ENCODE measurements around the gene CHRNA5.
"Not testable (repeated sequence)": the region's sequence is repeated elsewhere in the genome, so short reads cannot be mapped to it uniquely, and the experiment has no call there.

CHRNA5 gene

DNA sequence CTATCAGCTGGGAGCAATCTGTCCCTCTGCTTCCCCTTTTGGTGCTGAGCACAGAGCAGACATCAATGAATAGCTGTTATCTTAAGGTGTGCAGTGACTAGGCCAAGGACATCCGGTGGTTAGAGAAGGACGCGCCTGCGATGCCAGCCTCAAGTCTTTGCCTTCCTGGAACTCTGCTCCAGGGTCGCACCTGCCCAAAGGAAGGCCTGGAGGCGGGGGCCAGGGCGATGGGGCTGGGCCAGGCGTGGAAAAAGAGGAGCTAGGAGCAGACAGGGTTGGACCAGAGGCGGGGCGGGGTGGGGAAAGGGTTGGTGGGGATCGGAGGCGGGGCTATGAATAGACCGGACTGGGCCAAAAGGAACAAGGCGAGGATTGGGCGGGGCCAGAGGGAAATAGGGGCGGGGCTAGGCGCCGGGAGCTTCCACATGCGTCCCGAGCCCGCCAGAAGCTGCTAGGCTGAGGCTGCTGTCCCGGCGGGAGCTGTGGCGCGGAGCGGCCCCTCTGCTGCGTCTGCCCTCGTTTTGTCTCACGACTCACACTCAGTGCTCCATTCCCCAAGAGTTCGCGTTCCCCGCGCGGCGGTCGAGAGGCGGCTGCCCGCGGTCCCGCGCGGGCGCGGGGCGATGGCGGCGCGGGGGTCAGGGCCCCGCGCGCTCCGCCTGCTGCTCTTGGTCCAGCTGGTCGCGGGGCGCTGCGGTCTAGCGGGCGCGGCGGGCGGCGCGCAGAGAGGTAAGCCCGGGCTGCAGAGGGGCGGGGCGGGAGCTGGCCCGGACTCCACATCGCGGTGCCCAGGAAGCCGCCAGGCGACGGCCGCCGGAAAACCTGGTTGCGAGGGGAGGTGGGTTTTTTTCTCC, at the start of gene CHRNA5:
Gene CHRNA5, plus strand, starts transcription at position 424 of the 854 bp plus-strand sequence. Its CDS starts 200 bp downstream, at position 624.
- DNase-seq (ENCODE audit: extremely low read depth, low read depth) = peak; percentile 27
- TF ChIP-seq, protein P1, sequence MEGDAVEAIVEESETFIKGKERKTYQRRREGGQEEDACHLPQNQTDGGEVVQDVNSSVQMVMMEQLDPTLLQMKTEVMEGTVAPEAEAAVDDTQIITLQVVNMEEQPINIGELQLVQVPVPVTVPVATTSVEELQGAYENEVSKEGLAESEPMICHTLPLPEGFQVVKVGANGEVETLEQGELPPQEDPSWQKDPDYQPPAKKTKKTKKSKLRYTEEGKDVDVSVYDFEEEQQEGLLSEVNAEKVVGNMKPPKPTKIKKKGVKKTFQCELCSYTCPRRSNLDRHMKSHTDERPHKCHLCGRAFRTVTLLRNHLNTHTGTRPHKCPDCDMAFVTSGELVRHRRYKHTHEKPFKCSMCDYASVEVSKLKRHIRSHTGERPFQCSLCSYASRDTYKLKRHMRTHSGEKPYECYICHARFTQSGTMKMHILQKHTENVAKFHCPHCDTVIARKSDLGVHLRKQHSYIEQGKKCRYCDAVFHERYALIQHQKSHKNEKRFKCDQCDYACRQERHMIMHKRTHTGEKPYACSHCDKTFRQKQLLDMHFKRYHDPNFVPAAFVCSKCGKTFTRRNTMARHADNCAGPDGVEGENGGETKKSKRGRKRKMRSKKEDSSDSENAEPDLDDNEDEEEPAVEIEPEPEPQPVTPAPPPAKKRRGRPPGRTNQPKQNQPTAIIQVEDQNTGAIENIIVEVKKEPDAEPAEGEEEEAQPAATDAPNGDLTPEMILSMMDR (IDR thresholded peaks at IDR 0.05; ENCODE audit: low read depth, low read length) = no peak

DNA sequence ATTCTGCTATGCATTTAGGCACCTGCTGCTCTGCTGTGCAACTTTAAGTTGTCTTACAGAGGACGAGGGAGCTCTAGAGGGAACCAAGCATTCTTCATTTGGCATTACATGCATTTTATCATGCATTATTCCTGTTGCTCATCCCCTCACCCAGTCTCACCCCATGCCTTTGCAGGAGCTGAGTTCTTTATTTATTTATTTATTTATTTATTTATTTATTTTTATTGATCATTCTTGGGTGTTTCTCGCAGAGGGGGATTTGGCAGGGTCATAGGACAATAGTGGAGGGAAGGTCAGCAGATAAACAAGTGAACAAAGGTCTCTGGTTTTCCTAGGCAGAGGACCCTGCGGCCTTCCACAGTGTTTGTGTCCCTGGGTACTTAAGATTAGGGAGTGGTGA, 45.3 kb upstream of the CHRNA5 start:
- not testable (repeated sequence) for DNase-seq (ENCODE audit: extremely low read depth, low read depth)

DNA sequence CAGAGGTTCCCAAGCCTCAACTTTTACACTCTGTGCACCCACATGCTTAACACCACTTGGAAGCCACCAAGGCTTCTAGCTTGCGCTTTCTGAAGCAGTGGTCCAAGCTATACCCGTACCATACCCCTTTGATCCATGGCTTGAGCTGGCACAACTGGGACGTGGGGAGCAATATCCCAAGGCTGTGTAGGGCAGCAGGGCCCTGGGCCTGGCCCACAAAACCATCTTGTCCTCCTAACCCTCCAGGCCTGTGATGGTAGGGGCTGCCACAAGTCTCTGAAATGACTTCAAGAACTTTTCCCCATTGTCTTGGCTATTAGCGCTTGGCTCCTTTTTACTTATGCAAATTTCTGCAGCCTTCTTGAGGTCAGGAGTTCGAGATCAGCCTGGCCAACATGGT, 41.1 kb upstream of the CHRNA5 start:
- TF ChIP-seq, protein P1 (IDR thresholded peaks at IDR 0.05; ENCODE audit: low read depth, low read length) = no peak

DNA sequence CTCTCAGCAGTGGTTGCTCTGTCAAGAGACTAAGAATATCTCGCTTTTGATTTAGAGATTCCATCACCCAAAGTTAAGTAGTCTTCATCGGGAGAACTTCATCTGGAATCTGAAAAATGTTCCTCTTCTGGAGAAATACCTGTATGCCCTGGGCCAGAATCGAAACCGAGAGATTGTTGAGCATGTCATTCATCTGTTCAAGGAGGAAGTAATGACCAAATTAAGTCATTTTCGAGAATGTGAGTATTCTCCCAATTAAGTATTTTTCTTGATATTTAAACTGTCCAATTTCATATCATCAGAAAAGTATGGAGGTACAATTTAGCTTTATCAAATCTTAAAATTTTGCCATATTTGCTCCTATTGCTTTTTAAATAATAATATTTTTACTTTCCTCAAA, 38.0 kb upstream of the CHRNA5 start:
- TF ChIP-seq, protein P1 (IDR thresholded peaks at IDR 0.05; ENCODE audit: low read depth, low read length) = no peak
- DNase-seq (ENCODE audit: extremely low read depth, low read depth) = no peak

More for the DNA sequence above, 41.1 kb upstream of the CHRNA5 start:
- DNase-seq (ENCODE audit: extremely low read depth, low read depth) = no peak

DNA sequence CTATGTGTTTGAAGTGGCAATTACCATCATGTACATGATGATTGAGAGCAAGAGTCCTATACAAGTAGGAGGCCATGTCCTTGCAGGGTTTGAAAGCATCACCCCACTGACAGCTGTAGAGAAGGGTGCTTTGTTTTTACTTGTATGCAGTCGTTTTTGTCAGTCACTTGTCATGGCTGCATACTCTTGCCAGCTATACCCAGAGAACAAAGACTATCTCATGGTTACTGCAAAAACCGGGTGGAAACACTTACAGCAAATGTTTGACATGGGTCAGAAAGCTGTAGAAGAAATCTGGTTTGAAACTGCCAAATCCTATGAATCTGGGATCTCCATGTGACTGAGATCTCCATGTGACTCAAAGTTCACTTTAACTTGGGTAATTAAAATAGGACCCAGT, 32.0 kb upstream of the CHRNA5 start:
- no peak for DNase-seq (ENCODE audit: extremely low read depth, low read depth)
- TF ChIP-seq, protein P1 (IDR thresholded peaks at IDR 0.05; ENCODE audit: low read depth, low read length) = no peak

DNA sequence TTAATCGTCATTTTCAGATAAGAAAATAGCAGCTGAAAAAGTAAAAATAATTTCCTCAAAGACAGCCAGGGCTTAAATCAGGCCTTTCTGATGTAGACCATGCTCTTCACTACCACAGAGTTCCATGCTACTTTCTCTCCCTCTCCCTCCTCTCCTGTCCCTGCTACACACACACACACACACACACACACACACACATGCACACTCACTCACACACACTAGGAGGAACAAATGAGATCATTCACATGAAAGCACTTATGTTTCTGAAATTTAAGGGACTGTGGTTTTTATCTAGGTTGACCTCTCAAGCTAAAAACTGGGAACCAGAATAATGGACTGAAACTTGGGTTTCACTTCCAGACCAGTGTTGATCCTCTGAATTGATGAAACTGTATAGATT, 29.2 kb upstream of the CHRNA5 start:
- no peak for DNase-seq (ENCODE audit: extremely low read depth, low read depth)
- TF ChIP-seq, protein P1 (IDR thresholded peaks at IDR 0.05; ENCODE audit: low read depth, low read length) = no peak

DNA sequence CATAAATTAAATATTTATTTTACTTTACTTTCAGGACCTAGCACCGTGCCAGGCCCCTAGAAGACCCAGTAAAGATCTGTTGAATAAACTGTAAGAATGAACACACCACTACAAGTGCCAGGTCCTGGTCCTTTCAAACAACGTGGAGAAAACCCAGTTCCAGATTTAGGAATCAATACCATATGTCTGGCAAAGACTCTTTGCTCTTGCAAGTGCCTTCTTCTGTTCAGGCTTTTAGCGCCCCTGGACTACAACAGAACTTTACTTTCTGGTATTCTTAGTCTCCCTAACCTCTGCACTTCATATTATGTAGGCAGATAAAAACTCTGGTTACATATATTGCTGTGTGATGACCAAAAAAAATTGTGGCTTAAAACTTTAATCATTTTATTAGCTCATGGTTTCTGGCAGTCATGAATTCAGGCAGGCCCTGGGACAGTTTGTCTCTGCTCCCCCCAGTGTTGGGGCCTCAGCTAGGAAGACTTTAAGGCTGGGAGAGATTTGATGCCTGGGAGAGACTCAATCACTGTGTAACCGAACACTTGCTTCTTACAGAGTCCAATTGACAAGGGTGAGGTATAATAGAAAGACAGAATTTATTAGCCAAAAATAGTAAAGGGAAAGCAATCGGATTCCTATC, 27.9 kb upstream of the CHRNA5 start:
- no peak for DNase-seq (ENCODE audit: extremely low read depth, low read depth)
- TF ChIP-seq, protein P1 (IDR thresholded peaks at IDR 0.05; ENCODE audit: low read depth, low read length) = no peak; the same call in 1 of the 2 replicates
